Breast epithelium (tissue), 3 donors: ENCODE measurements around the gene KIAA0319L.

Source experiments
- POLR2A ChIP-seq: fragments of 450-650 bp; IDR thresholded peaks from one replicate; pipeline ENCODE4 v1.6.1; 2016; ENCODE audit warnings: antibody characterized with exemption, mild to moderate bottlenecking, moderate library complexity
- POLR2AphosphoS5 ChIP-seq, 3 donors: sonication (generic); formaldehyde crosslinking; IDR thresholded peaks; one replicate each; pipeline ENCODE4 v1.6.1; 2017; ENCODE audit warnings: antibody characterized with exemption in 3 of 3
- TF ChIP-seq, protein P1 (sequence below), 3 donors: fragments of 450-650 bp; IDR thresholded peaks; one replicate each; pipeline ENCODE4 v1.5.1; 2016 to 2017; ENCODE audit warnings: antibody characterized with exemption in 3 of 3, mild to moderate bottlenecking in 3 of 3, moderate library complexity in 3 of 3

DNA sequence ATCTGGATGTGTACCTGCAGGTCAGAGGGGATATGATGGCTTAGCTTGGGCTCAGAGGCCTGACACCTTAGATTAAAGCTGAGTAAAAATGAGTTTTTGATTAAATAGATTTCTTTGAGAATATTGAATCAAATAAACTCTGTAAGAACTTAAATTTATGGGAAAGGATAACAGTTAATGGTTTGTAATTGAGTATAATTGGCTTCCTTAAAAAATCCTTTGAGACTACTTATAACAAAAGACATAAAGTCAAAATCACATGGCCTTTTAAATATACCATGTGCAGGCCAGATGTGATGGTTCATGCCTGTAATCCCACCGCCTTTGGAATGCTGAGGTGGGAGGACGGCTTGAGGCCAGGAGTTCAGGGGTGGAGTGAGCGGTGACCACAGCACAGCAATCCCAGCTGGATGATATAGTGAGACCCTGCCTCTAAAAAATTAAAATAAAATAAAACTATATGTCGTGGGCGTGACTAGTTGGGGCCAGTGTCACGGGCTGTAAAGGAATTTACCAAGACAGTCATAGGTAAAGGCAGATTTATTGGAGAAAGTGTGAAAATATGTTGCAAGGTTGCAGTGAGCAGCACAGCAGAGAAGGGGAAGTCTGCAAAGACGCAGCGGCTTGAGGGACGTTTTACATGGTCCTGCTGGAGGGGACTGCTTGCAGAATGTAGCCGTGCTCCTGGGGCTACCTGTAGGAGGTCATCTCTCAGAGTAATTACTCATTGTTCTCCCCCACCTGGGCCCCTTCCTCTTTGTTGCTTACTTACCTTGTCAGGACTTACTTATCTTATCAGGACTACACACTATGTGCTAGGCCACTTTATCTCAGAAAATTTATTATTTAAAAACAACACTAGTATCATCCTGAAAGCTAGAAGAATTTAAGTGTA lies 166.4 kb downstream of the KIAA0319L start:
- TF ChIP-seq, protein P1, sequence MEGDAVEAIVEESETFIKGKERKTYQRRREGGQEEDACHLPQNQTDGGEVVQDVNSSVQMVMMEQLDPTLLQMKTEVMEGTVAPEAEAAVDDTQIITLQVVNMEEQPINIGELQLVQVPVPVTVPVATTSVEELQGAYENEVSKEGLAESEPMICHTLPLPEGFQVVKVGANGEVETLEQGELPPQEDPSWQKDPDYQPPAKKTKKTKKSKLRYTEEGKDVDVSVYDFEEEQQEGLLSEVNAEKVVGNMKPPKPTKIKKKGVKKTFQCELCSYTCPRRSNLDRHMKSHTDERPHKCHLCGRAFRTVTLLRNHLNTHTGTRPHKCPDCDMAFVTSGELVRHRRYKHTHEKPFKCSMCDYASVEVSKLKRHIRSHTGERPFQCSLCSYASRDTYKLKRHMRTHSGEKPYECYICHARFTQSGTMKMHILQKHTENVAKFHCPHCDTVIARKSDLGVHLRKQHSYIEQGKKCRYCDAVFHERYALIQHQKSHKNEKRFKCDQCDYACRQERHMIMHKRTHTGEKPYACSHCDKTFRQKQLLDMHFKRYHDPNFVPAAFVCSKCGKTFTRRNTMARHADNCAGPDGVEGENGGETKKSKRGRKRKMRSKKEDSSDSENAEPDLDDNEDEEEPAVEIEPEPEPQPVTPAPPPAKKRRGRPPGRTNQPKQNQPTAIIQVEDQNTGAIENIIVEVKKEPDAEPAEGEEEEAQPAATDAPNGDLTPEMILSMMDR (IDR thresholded peaks at IDR 0.05): no peak
- no peak for TF ChIP-seq POLR2AphosphoS5 (IDR thresholded peaks at IDR 0.05)
- TF ChIP-seq POLR2A: no peak
